Astrocyte (in vitro differentiated cells and primary cell): ENCODE data around the gene SNX15. TPM values are rescaled to one million over a fixed set of nuclear protein-coding genes. Genes with fewer than 3 reads are reported as not detected.

Experiments
- DNase-seq: peaks from one replicate; pipeline ENCODE4 v3.0.0-alpha.2; 2010; ENCODE audit warnings: low read depth
- FAIRE-seq: peaks from 2 replicates; lab custom pipeline; 2011; peaks lifted over from hg19 to GRCh38; lab: Jason Lieb, UNC
- H2AFZ ChIP-seq: 2 replicates; pipeline ENCODE4 v1.6.0; 2012; ENCODE audit warnings: low read depth, low read length, inconsistent platforms
- H3K27ac ChIP-seq: 2 replicates; pipeline ENCODE4 v1.5.1; 2011; ENCODE audit warnings: low read depth, low read length, inconsistent platforms
- H3K27me3 ChIP-seq: 2 replicates; pipeline ENCODE4 v1.6.0; 2011; ENCODE audit warnings: low read length, inconsistent platforms; ENCODE audit not compliant: insufficient read depth
- H3K36me3 ChIP-seq: 2 replicates; pipeline ENCODE4 v1.5.1; 2011; ENCODE audit warnings: low read length, inconsistent platforms; ENCODE audit not compliant: insufficient read depth
- H3K4me1 ChIP-seq: 2 replicates; pipeline ENCODE4 v1.5.1; 2011; ENCODE audit warnings: low read length, inconsistent platforms; ENCODE audit not compliant: insufficient read depth
- H3K4me2 ChIP-seq: 2 replicates; pipeline ENCODE4 v1.6.0; 2012; ENCODE audit warnings: low read length, inconsistent platforms
- H3K4me3 ChIP-seq: 2 replicates; pipeline ENCODE4 v1.5.1; 2011; ENCODE audit warnings: low read depth, mild to moderate bottlenecking, low read length, inconsistent platforms; ENCODE audit not compliant: insufficient read depth
- H3K79me2 ChIP-seq: 2 replicates; pipeline ENCODE4 v1.6.0; 2012; ENCODE audit warnings: mild to moderate bottlenecking, low read length, inconsistent platforms; ENCODE audit not compliant: insufficient read depth
- H3K9ac ChIP-seq: 2 replicates; pipeline ENCODE4 v1.6.0; 2012; ENCODE audit warnings: mild to moderate bottlenecking, low read length, inconsistent platforms
- H3K9me3 ChIP-seq: 2 replicates; pipeline ENCODE4 v1.5.1; 2012; ENCODE audit warnings: low read depth, mild to moderate bottlenecking, low read length, inconsistent platforms; ENCODE audit not compliant: insufficient read depth
- H4K20me1 ChIP-seq: 2 replicates; pipeline ENCODE4 v1.6.0; 2012; ENCODE audit warnings: low read length, inconsistent platforms; ENCODE audit not compliant: insufficient read depth
- H3K27ac Mint-ChIP-seq: one replicate; pipeline ENCODE4 v1.8.0; 2021; ENCODE audit warnings: mild to moderate bottlenecking, mixed read lengths; ENCODE audit not compliant: unreplicated experiment
- H3K27me3 Mint-ChIP-seq: one replicate; pipeline ENCODE4 v1.8.0; 2021; ENCODE audit warnings: low read depth, mixed read lengths; ENCODE audit not compliant: unreplicated experiment
- H3K36me3 Mint-ChIP-seq: one replicate; pipeline ENCODE4 v1.8.0; 2021; ENCODE audit warnings: low read depth, mixed read lengths; ENCODE audit not compliant: unreplicated experiment
- H3K4me1 Mint-ChIP-seq: one replicate; pipeline ENCODE4 v1.8.0; 2021; ENCODE audit warnings: low read depth, mixed read lengths; ENCODE audit not compliant: unreplicated experiment
- H3K4me3 Mint-ChIP-seq: one replicate; pipeline ENCODE4 v1.8.0; 2021; ENCODE audit warnings: mild to moderate bottlenecking, moderate library complexity, mixed read lengths; ENCODE audit not compliant: unreplicated experiment
- H3K9me3 Mint-ChIP-seq: one replicate; pipeline ENCODE4 v1.8.0; 2021; ENCODE audit warnings: mild to moderate bottlenecking, mixed read lengths; ENCODE audit not compliant: unreplicated experiment
- CTCF ChIP-seq: IDR thresholded peaks from 2 replicates; pipeline ENCODE4 v1.5.1; 2011; ENCODE audit warnings: low read depth, mild to moderate bottlenecking, inconsistent platforms, low read length, moderate library complexity; ENCODE audit not compliant: insufficient read depth
- EZH2 ChIP-seq: IDR thresholded peaks from 2 replicates; pipeline ENCODE4 v1.6.1; 2012; ENCODE audit warnings: mild to moderate bottlenecking, low read length, inconsistent platforms; ENCODE audit not compliant: insufficient read depth
- total RNA-seq: library from RNA; stranded (reverse); gene quantifications from 2 replicates; pipeline ENCODE4 v1.2.1, GENCODE V29; 2021

SNX15 gene
- total RNA-seq, 1 donor from 2014 or later, result 18.5 TPM

- TF ChIP-seq CTCF (no peak), EZH2 (no peak)
- H3K27ac ChIP-seq, result no peak overlapping the region
- H3K27ac Mint-ChIP-seq, result no peak overlapping the region
- no peak overlapping the region for H3K4me3 ChIP-seq
- no peaks in the 10 kb centered on the region for H3K4me1 ChIP-seq
- no peak for DNase-seq
- no peak overlapping the region for H2AFZ ChIP-seq
- H3K4me3 Mint-ChIP-seq, result no peak overlapping the region
- peaks cover 3% of the 10 kb centered on the region for H3K36me3 Mint-ChIP-seq
- no peak overlapping the region for H3K4me2 ChIP-seq
- peaks cover 9% of the 10 kb centered on the region for H3K4me1 Mint-ChIP-seq
- no peak for FAIRE-seq
- H3K27me3 Mint-ChIP-seq, result peaks cover 27% of the 10 kb centered on the region
- no peaks in the 10 kb centered on the region for H3K27me3 ChIP-seq
- H3K9me3 Mint-ChIP-seq, result no peaks in the 10 kb centered on the region
- no peaks in the 10 kb centered on the region for H3K79me2 ChIP-seq
- no peak overlapping the region for H3K9ac ChIP-seq
- no peaks in the 10 kb centered on the region for H3K36me3 ChIP-seq
- H4K20me1 ChIP-seq, result no peaks in the 10 kb centered on the region
- no peaks in the 10 kb centered on the region for H3K9me3 ChIP-seq
Observed at GRCh38 chr11:65063532-65063931, 36.3 kb downstream of the SNX15 start.

DNA sequence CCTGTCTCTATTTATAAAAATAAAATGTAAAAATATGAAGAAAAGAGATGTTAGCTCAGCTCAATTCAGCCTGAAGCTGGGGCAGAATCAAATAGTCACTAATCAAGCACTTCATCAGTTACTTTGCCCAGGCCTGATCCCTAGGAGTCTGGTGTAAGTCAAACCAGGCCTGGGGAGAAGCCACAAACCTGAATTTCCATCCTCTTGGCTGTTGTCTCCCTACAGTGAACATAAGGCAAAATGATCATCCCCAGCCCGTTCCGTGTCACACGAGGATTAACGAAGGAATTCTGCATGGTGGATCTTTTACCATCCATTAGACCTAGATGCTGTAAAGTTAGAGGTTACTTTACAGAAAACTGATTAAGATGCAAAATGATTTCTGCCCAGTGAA is 37.6 kb downstream of the SNX15 start:
- no peak overlapping the region for H3K4me3 ChIP-seq
- Mint-ChIP-seq H3K36me3 (no peaks in the 10 kb centered on the region), H3K9me3 (no peaks in the 10 kb centered on the region), H3K27me3 (peaks cover 19% of the 10 kb centered on the region), H3K4me3 (no peak overlapping the region), H3K27ac (no peak overlapping the region), H3K4me1 (peaks cover 9% of the 10 kb centered on the region)
- H3K9me3 ChIP-seq, result no peaks in the 10 kb centered on the region
- FAIRE-seq, result no peak
- no peak overlapping the region for H2AFZ ChIP-seq
- H3K36me3 ChIP-seq, result no peaks in the 10 kb centered on the region
- no peak overlapping the region for H3K4me2 ChIP-seq
- no peak for DNase-seq
- no peak overlapping the region for H3K27ac ChIP-seq
- H3K4me1 ChIP-seq, result no peaks in the 10 kb centered on the region
- TF ChIP-seq EZH2, result no peak
- H3K27me3 ChIP-seq, result no peaks in the 10 kb centered on the region
- H3K9ac ChIP-seq, result no peak overlapping the region
- H4K20me1 ChIP-seq, result no peaks in the 10 kb centered on the region
- H3K79me2 ChIP-seq, result no peaks in the 10 kb centered on the region

DNA sequence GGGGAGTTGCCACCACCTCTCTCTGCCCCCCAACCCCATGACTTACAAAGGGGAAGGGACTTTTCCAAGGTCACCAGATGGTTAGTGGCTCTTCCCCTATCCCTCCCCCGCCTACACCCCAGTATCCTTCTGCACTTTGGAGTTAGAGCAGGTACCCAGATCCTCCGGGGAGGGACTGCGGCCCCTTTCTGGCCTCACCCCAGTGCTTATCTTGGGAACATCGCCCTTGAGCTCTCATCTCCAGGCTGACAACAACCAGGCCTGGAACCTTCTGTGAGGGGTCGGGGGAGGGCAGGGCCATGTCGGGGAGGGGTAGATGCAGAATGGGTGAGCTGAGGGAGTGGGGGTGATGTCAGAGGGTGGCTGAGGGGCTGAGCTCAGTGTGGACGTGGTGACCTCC is 38.6 kb downstream of the SNX15 start:
- Mint-ChIP-seq H3K4me3 (no peak overlapping the region), H3K36me3 (no peaks in the 10 kb centered on the region), H3K9me3 (no peaks in the 10 kb centered on the region), H3K4me1 (peaks cover 2% of the 10 kb centered on the region), H3K27me3 (peaks cover 16% of the 10 kb centered on the region), H3K27ac (no peak overlapping the region)
- Histone ChIP-seq H3K4me2 (no peak overlapping the region), H3K9me3 (no peaks in the 10 kb centered on the region), H3K36me3 (no peaks in the 10 kb centered on the region), H3K79me2 (no peaks in the 10 kb centered on the region), H3K9ac (no peak overlapping the region), H2AFZ (no peak overlapping the region), H3K27ac (no peak overlapping the region), H4K20me1 (no peaks in the 10 kb centered on the region), H3K4me3 (no peak overlapping the region), H3K4me1 (no peaks in the 10 kb centered on the region), H3K27me3 (no peaks in the 10 kb centered on the region)
- TF ChIP-seq EZH2 (no peak), CTCF (no peak)
- FAIRE-seq (no peak), DNase-seq (no peak)
